Endodermal cell (in vitro differentiated cells): ENCODE results near the gene CEACAM4. TPM values are rescaled to one million over a fixed set of nuclear protein-coding genes. Genes with fewer than 3 reads are reported as not detected.

ENCODE experiments used
- DNase-seq: peaks from one replicate; pipeline ENCODE4 v3.0.0-alpha.2; 2017
- H3K27ac ChIP-seq: 2 replicates; pipeline ENCODE4 v1.5.1; 2013; ENCODE audit warnings: mild to moderate bottlenecking, low read depth, low read length, moderate library complexity
- H3K27me3 ChIP-seq: 2 replicates; pipeline ENCODE4 v1.6.1; 2013; ENCODE audit warnings: mild to moderate bottlenecking, low read length, moderate library complexity; ENCODE audit not compliant: insufficient read depth, control insufficient read depth, poor library complexity, severe bottlenecking
- H3K36me3 ChIP-seq: 2 replicates; pipeline ENCODE4 v1.7.0; 2013; ENCODE audit warnings: mild to moderate bottlenecking, low read length, moderate library complexity; ENCODE audit not compliant: control insufficient read depth, insufficient read depth
- H3K4me1 ChIP-seq: one replicate; pipeline ENCODE4 v1.7.0; 2013; ENCODE audit warnings: low read length; ENCODE audit not compliant: control insufficient read depth, insufficient read depth
- H3K4me3 ChIP-seq: 2 replicates; pipeline ENCODE4 v1.5.1; 2013; ENCODE audit warnings: mild to moderate bottlenecking, low read length, moderate library complexity
- H3K9ac ChIP-seq: 2 replicates; pipeline ENCODE4 v1.6.1; 2013; ENCODE audit warnings: mild to moderate bottlenecking, low read length, moderate library complexity; ENCODE audit not compliant: poor library complexity, severe bottlenecking; ENCODE audit errors: extremely low read depth
- H3K9me3 ChIP-seq: 2 replicates; pipeline ENCODE4 v1.6.1; 2013; ENCODE audit warnings: mild to moderate bottlenecking, low read length, moderate library complexity; ENCODE audit not compliant: control insufficient read depth
- H3K27ac Mint-ChIP-seq: 2 replicates; pipeline ENCODE4 v1.8.0; 2020; ENCODE audit warnings: mixed read lengths
- H3K27me3 Mint-ChIP-seq: 2 replicates; pipeline ENCODE4 v1.8.0; 2021; ENCODE audit warnings: mild to moderate bottlenecking, mixed read lengths; ENCODE audit not compliant: insufficient read depth
- H3K36me3 Mint-ChIP-seq: 2 replicates; pipeline ENCODE4 v1.8.0; 2020; ENCODE audit warnings: low read depth, mixed read lengths
- H3K4me1 Mint-ChIP-seq: 2 replicates; pipeline ENCODE4 v1.8.0; 2020; ENCODE audit warnings: mixed read lengths
- H3K4me3 Mint-ChIP-seq: 2 replicates; pipeline ENCODE4 v1.8.0; 2020; ENCODE audit warnings: mild to moderate bottlenecking, moderate library complexity, mixed read lengths
- H3K9me3 Mint-ChIP-seq: 2 replicates; pipeline ENCODE4 v1.8.0; 2020; ENCODE audit warnings: mild to moderate bottlenecking, mixed read lengths
- WGBS, 2 experiments: methylation state at CpG; one replicate each; pipeline versions ENCODE4 v1.1.5 to v1.1.7; 2013; ENCODE audit warnings: missing lambda C conversion rate in 2 of 2, mixed read lengths in 1 of 2; ENCODE audit not compliant: insufficient coverage in 1 of 2, insufficient read length in 1 of 2; 5-methylcytosine and 5-hydroxymethylcytosine counted together
- long read RNA-seq, 4 experiments: library from polyadenylated mRNA in 2 of 4; library from RNA in 1 of 4; library from capped mRNA in 1 of 4; stranded (forward) in 3 of 4; unstranded in 1 of 4; transcript quantifications; one replicate each; pipeline ENCODE4 v2.0.0, GENCODE V29; 2020 to 2021; ENCODE audit warnings: inconsistent platforms in 1 of 4
- polyA plus RNA-seq, 2 experiments: library from polyadenylated mRNA; stranded (reverse); fragments of 50-300 nt; gene quantifications; one replicate each; pipeline ENCODE4 v1.2.3, GENCODE V29; 2013
- total RNA-seq, 2 donors: library from RNA; stranded (reverse); fragmentation: NEBNext Ultra II Directional in 1 of 2; extraction: Animal tissue kit (Norgen Biotek cat#: 25700) in 1 of 2; gene quantifications; 2 replicates in 1 of 2; 3 replicates in 1 of 2; pipeline ENCODE4 v1.2.1, GENCODE V29; 2021
- TF ChIP-seq, protein P1 (sequence below): fragments of 200-600 bp; sonication (generic); conservative IDR thresholded peaks from 2 replicates; pipeline ENCODE4 v1.5.0; 2021; ENCODE audit warnings: antibody characterized with exemption, mild to moderate bottlenecking

The CEACAM4 gene
- not detected for total RNA-seq
- not detected for polyA plus RNA-seq (2013, experiment 1 of 2)
- not detected for polyA plus RNA-seq (2013, experiment 2 of 2)
- long read RNA-seq, experiment 1: 0 reads
- long read RNA-seq, experiment 2: 0 reads
- long read RNA-seq, experiment 3: 0 reads
- long read RNA-seq, experiment 4: 0 reads

DNA sequence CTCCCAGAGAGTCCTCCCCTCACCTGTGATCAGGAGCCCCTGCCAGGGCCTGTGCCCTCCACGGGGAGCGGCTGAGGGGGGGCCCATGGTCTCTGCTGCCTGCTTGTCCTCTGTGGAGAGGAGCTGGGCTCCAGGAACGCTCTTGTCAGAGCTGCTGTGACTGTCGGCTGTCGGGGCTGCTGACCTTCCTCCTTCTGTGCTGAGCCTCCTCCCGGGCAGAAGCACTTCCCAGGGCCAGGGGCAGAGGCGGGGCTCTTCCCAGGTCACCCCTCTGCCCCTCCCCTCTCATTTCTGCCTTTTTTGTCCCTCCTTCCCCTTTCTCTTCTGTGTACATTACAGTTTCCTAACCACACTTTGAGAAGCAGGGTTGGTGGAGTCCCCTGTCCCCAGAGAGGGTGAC lies at the start of gene CEACAM4:
TSS of gene CEACAM4 (minus strand) at position 198 of the 400 bp plus-strand sequence. CDS start at position 87, 111 bp downstream.
- peaks cover 93% of the 10 kb centered on the region for H3K9me3 Mint-ChIP-seq
- no peaks in the 10 kb centered on the region for H3K27me3 Mint-ChIP-seq
- no peaks in the 10 kb centered on the region for H3K36me3 Mint-ChIP-seq
- H3K9ac ChIP-seq: no peak within 1 kb of the TSS
- no peaks in the 10 kb centered on the region for H3K4me1 ChIP-seq
- H3K27me3 ChIP-seq: no peaks in the 10 kb centered on the region
- no peaks in the 10 kb centered on the region for H3K4me1 Mint-ChIP-seq
- DNase-seq: peak; percentile 20
- peaks cover 8% of the 10 kb centered on the region for H3K9me3 ChIP-seq
- no peak within 1 kb of the TSS for H3K27ac ChIP-seq
- WGBS, 2 experiments: 60 to 66% methylated on average over 2 to 7 of the region's 7 CpGs
- H3K4me3 Mint-ChIP-seq: no peak within 1 kb of the TSS
- no peak within 1 kb of the TSS for H3K4me3 ChIP-seq
- TF ChIP-seq, protein P1, sequence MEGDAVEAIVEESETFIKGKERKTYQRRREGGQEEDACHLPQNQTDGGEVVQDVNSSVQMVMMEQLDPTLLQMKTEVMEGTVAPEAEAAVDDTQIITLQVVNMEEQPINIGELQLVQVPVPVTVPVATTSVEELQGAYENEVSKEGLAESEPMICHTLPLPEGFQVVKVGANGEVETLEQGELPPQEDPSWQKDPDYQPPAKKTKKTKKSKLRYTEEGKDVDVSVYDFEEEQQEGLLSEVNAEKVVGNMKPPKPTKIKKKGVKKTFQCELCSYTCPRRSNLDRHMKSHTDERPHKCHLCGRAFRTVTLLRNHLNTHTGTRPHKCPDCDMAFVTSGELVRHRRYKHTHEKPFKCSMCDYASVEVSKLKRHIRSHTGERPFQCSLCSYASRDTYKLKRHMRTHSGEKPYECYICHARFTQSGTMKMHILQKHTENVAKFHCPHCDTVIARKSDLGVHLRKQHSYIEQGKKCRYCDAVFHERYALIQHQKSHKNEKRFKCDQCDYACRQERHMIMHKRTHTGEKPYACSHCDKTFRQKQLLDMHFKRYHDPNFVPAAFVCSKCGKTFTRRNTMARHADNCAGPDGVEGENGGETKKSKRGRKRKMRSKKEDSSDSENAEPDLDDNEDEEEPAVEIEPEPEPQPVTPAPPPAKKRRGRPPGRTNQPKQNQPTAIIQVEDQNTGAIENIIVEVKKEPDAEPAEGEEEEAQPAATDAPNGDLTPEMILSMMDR: no peak
- no peaks in the 10 kb centered on the region for H3K36me3 ChIP-seq
- H3K27ac Mint-ChIP-seq: no peak within 1 kb of the TSS

DNA sequence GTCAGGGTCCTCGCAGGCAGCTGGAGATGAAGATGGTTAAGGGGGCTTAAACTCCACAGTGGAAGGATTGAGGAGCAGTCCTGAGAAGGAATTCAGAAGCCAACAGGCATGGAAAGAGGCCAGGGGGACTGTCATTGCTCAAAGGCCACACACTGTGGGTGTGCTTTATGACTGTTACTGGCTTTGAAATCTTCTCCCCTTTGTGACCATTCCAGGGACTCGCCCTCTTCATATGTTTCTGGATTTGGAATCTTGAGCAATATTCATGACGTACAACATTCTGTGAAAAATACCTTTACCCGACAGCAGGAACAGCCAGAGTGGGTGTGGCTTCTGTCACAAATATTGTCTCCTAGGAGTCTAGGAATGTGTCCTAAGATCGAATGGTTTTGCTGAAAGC lies 44.6 kb upstream of the CEACAM4 start:
- Mint-ChIP-seq H3K27ac (no peak overlapping the region), H3K9me3 (peaks cover 91% of the 10 kb centered on the region), H3K4me3 (no peak overlapping the region), H3K4me1 (no peaks in the 10 kb centered on the region), H3K27me3 (no peaks in the 10 kb centered on the region), H3K36me3 (no peaks in the 10 kb centered on the region)
- H3K9ac ChIP-seq: no peak overlapping the region
- WGBS, 2 experiments: 77 to 87% methylated on average over 4 to 5 of the region's 5 CpGs
- peaks cover 7% of the 10 kb centered on the region for H3K9me3 ChIP-seq
- no peaks in the 10 kb centered on the region for H3K4me1 ChIP-seq
- no peak for DNase-seq
- H3K4me3 ChIP-seq: no peak overlapping the region
- H3K27me3 ChIP-seq: peaks cover 11% of the 10 kb centered on the region
- H3K36me3 ChIP-seq: no peaks in the 10 kb centered on the region
- TF ChIP-seq, protein P1: no peak
- no peak overlapping the region for H3K27ac ChIP-seq

DNA sequence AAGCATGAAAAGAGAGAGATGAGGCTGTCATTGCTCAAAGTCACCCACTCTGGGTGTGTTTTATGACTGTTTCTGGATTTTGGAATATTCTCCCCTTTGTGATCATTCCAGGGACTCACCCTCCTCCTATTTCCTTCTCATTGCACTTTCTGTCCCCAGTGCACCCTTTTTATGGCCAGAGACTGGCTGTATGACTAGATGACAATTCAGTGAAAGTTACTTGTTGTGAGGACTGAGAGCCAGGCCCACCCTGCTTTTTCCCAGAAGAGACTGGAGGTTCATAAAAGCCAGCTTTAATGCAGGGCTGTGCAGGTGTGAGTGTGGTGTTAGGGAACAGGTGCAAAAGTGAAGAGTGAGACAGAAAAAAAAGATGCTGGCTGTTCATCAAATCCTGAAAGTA lies 43.9 kb upstream of the CEACAM4 start:
- Mint-ChIP-seq H3K4me1 (no peaks in the 10 kb centered on the region), H3K4me3 (no peak overlapping the region), H3K36me3 (no peaks in the 10 kb centered on the region), H3K27me3 (no peaks in the 10 kb centered on the region), H3K9me3 (peaks cover 90% of the 10 kb centered on the region), H3K27ac (no peak overlapping the region)
- H3K4me3 ChIP-seq: no peak overlapping the region
- TF ChIP-seq, protein P1: no peak
- no peak overlapping the region for H3K9ac ChIP-seq
- H3K27me3 ChIP-seq: peaks cover 11% of the 10 kb centered on the region
- H3K36me3 ChIP-seq: no peaks in the 10 kb centered on the region
- no peak overlapping the region for H3K27ac ChIP-seq
- no peaks in the 10 kb centered on the region for H3K4me1 ChIP-seq
- no peak for DNase-seq
- H3K9me3 ChIP-seq: peaks cover 14% of the 10 kb centered on the region
